H1 (cell line): ENCODE results near the gene BORCS6. TPM values are rescaled to one million over a fixed set of nuclear protein-coding genes. Genes with fewer than 3 reads are reported as not detected.

Experiments
- BCL11A ChIP-seq, 2 experiments: IDR thresholded peaks; one replicate each; pipeline ENCODE4 v1.6.1; 2011; ENCODE audit warnings: low read depth in 2 of 2, low read length in 2 of 2, mild to moderate bottlenecking in 2 of 2
- E2F6 ChIP-seq: IDR thresholded peaks from 2 replicates; pipeline ENCODE4 v1.6.1; 2012; ENCODE audit warnings: inconsistent platforms
- EZH2 ChIP-seq: fragments of 200-600 bp; sonication (generic); IDR thresholded peaks from 2 replicates; pipeline ENCODE4 v1.7.1; 2012; ENCODE audit warnings: low read depth, mild to moderate bottlenecking, moderate library complexity, low read length, inconsistent platforms; ENCODE audit not compliant: severe bottlenecking
- GABPA ChIP-seq: IDR thresholded peaks from 2 replicates; pipeline ENCODE4 v1.6.1; 2011; ENCODE audit warnings: mild to moderate bottlenecking, low read length, moderate library complexity, borderline replicate concordance; ENCODE audit not compliant: insufficient read depth
- HDAC6 ChIP-seq: IDR thresholded peaks from one replicate; pipeline ENCODE4 v1.7.1; 2012; ENCODE audit warnings: low read depth, mild to moderate bottlenecking, inconsistent platforms, low read length, moderate library complexity
- JUN ChIP-seq: IDR thresholded peaks from 2 replicates; pipeline ENCODE4 v1.6.1; 2011; ENCODE audit warnings: low read depth, mild to moderate bottlenecking, improper control_type of control experiment, low read length
- KDM5A ChIP-seq: fragments of 200-600 bp; IDR thresholded peaks from 2 replicates; pipeline ENCODE4 v1.7.1; 2012; ENCODE audit warnings: mild to moderate bottlenecking, low read length, inconsistent platforms, mixed read lengths
- POLR2AphosphoS5 ChIP-seq: IDR thresholded peaks from 2 replicates; pipeline ENCODE4 v1.6.1; 2011; ENCODE audit warnings: low read depth, low read length
- POU5F1 ChIP-seq: IDR thresholded peaks from 2 replicates; pipeline ENCODE4 v1.6.1; 2011; ENCODE audit warnings: low read depth, mild to moderate bottlenecking, low read length, moderate library complexity
- RFX5 ChIP-seq: IDR thresholded peaks from 2 replicates; pipeline ENCODE4 v1.6.1; 2011; ENCODE audit warnings: low read depth, low read length, improper control_type of control experiment, borderline replicate concordance
- RNF2 ChIP-seq: fragments of 200-900, 300-1000 bp; sonication (generic); IDR thresholded peaks from 2 replicates; pipeline ENCODE4 v1.7.1; 2016; ENCODE audit warnings: borderline replicate concordance, low read depth, mild to moderate bottlenecking, antibody characterized with exemption, low read length; ENCODE audit not compliant: poor library complexity, severe bottlenecking; ENCODE audit errors: missing control alignments
- SIX5 ChIP-seq: IDR thresholded peaks from 2 replicates; pipeline ENCODE4 v1.6.1; 2011; ENCODE audit warnings: mild to moderate bottlenecking, low read depth, low read length
- SP2 ChIP-seq: IDR thresholded peaks from 2 replicates; pipeline ENCODE4 v1.6.1; 2012; ENCODE audit warnings: mild to moderate bottlenecking, low read length, inconsistent platforms
- polyA plus RNA-seq, 7 experiments: library from polyadenylated mRNA; depleted of rRNA in 3 of 7; stranded (reverse) in 5 of 7; unstranded in 2 of 7; fragments of >200 nt in 5 of 7; fragments of 200-250 nt in 2 of 7; gene quantifications; 1 replicate in 5 of 7; 2 replicates in 1 of 7; 4 replicates in 1 of 7; pipeline versions ENCODE4 v1.2.1 to v1.2.3, GENCODE V29; 2011 to 2013; ENCODE audit warnings: missing spikeins in 2 of 7, mixed read lengths in 2 of 7
- total RNA-seq: library from RNA; stranded (reverse); fragmentation: NEBNext Ultra II Directional; extraction: Animal tissue kit (Norgen Biotek cat#: 25700); gene quantifications from 2 replicates; pipeline ENCODE4 v1.2.1, GENCODE V29; 2021

The BORCS6 gene
- total and polyA plus RNA-seq, 2 of the 8 experiments (the other 6 are each of a cell fraction or from before 2014, with no cell fraction given) = 3.3 to 3.6 TPM

- TF ChIP-seq BCL11A (IDR thresholded peaks at IDR 0.05; ENCODE audit: low read depth in 2 of 2, low read length in 2 of 2) = no peak
- TF ChIP-seq RFX5 = no peak
- TF ChIP-seq SP2 = no peak
- TF ChIP-seq E2F6 = no peak
- no peak for TF ChIP-seq SIX5
- no peak for TF ChIP-seq HDAC6
- TF ChIP-seq POU5F1 = no peak
- TF ChIP-seq EZH2 = no peak
- no peak for TF ChIP-seq POLR2AphosphoS5
- no peak for TF ChIP-seq JUN
- TF ChIP-seq GABPA = no peak
- TF ChIP-seq KDM5A = no peak
- no peak for TF ChIP-seq RNF2
Measured at GRCh38 chr17:8210761-8211458, 20.9 kb upstream of the BORCS6 start (continued).
